ENCODE measurements around the gene RYR3. TPM values are rescaled to one million over a fixed set of nuclear protein-coding genes. Genes with fewer than 3 reads are reported as not detected.

Gene RYR3
- total and polyA plus RNA-seq, 2 donors: 1.4 to 10.4 TPM

DNA sequence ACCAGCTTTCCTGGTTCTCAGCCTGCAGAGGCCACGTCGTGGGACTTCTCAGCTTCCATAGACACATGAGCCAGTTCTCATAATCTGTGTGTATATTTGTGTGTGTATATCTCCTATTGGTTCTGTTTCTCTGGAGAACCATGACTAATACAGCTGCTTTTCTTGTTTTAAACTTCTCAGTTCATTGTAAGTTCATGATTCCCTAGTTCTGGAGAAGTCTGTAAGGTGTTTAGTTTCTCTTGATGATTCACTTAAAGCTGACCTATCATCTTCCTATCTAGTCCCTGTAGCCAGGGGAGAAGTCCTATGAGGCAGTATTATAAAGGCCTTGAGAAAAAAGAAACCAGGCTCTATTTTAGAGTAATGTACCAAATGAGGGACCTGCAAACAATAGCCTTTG is 147.7 kb downstream of the RYR3 start:
- 95% methylated on average over 2 of the region's 2 CpGs for WGBS
- H3K27ac ChIP-seq (ENCODE audit: low read depth in 1 of 2, low read length in 1 of 2): no peak overlapping the region
- no peak for DNase-seq (ENCODE audit: low read depth in 6 of 9, low spot score in 9 of 9)

DNA sequence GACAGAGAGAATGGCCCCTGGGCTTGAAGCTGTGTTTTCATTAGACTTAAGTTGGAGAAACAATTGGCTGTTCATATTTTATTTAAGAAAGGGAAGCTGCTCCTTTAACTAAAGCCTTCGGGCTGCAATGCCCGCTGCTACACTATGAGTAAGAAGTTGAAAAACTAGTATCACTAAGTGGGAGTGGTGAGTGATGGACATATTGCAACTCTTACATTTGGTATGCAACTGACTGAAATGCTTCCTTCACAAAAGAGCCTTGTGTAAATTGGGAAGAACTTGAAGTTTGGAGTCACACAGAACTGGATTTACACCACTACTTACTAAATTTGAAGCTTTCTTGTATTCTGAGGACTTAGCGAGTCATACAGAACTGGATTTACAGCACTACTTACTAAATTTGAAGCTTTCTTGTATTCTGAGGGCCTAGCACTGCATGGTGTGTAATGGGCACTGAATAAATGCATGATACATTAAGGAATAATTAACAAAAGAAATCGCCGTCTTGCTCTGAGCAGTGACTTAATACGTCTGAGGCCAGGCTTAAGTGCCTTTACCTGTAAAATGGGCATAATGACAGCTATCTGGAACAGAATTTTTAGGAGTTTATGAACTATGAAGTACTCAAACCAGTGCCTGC is 149.5 kb downstream of the RYR3 start:
- Histone ChIP-seq H3K36me3 (ENCODE audit: control insufficient read depth in 2 of 2, insufficient read depth in 2 of 2, low read length in 1 of 2) (no peaks in the 10 kb centered on the region), H3K9me3 (ENCODE audit: control insufficient read depth in 2 of 2, insufficient read depth in 1 of 2, low read length in 1 of 2) (no peaks in the 10 kb centered on the region), H3K4me3 (ENCODE audit: low read length in 2 of 2) (no peak overlapping the region), H3K27ac (ENCODE audit: low read depth in 1 of 2, low read length in 1 of 2) (no peak overlapping the region), H3K27me3 (ENCODE audit: control insufficient read depth in 2 of 2, insufficient read depth in 1 of 2, low read length in 1 of 2) (no peaks in the 10 kb centered on the region), H3K4me1 (ENCODE audit: control insufficient read depth in 2 of 2, insufficient read depth in 2 of 2, low read length in 2 of 2) (no peaks in the 10 kb centered on the region)
- WGBS: 98% methylated on average over 6 of the region's 6 CpGs
- no peak for DNase-seq (ENCODE audit: low read depth in 6 of 9, low spot score in 9 of 9)

More for the DNA sequence above, 147.7 kb downstream of the RYR3 start:
- no peak overlapping the region for H3K4me3 ChIP-seq (ENCODE audit: low read length in 2 of 2)
- no peaks in the 10 kb centered on the region for H3K36me3 ChIP-seq (ENCODE audit: control insufficient read depth in 2 of 2, insufficient read depth in 2 of 2, low read length in 1 of 2)
- H3K4me1 ChIP-seq (ENCODE audit: control insufficient read depth in 2 of 2, insufficient read depth in 2 of 2, low read length in 2 of 2): no peaks in the 10 kb centered on the region
- H3K27me3 ChIP-seq (ENCODE audit: control insufficient read depth in 2 of 2, insufficient read depth in 1 of 2, low read length in 1 of 2): no peaks in the 10 kb centered on the region
- no peaks in the 10 kb centered on the region for H3K9me3 ChIP-seq (ENCODE audit: control insufficient read depth in 2 of 2, insufficient read depth in 1 of 2, low read length in 1 of 2)

DNA sequence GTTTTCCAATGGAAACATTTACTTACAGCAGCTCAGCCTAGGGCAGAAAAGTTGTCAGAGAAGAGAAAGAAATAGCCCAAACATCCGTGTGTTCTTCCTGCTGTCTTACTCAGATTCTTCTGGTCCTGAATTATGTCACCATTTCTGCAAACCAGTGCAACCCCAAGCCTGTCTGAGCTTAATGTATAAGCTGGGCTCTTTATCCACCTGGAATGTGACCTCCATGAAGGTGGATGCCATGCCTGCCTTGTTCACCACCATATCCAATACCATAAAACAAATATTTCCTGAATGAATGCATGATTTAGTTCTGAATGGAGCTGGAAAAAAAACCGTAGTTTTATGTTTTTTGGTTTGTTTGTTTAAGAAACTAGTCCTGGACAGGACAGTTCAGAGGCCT is 150.9 kb downstream of the RYR3 start:
- H3K27me3 ChIP-seq (ENCODE audit: control insufficient read depth in 2 of 2, insufficient read depth in 1 of 2, low read length in 1 of 2): no peaks in the 10 kb centered on the region
- no peak overlapping the region for H3K4me3 ChIP-seq (ENCODE audit: low read length in 2 of 2)
- no peak overlapping the region for H3K27ac ChIP-seq (ENCODE audit: low read depth in 1 of 2, low read length in 1 of 2)
- H3K4me1 ChIP-seq (ENCODE audit: control insufficient read depth in 2 of 2, insufficient read depth in 2 of 2, low read length in 2 of 2): no peaks in the 10 kb centered on the region
- DNase-seq (ENCODE audit: low read depth in 6 of 9, low spot score in 9 of 9): no peak
- H3K9me3 ChIP-seq (ENCODE audit: control insufficient read depth in 2 of 2, insufficient read depth in 1 of 2, low read length in 1 of 2): no peaks in the 10 kb centered on the region
- 92% methylated on average over 2 of the region's 2 CpGs for WGBS
- H3K36me3 ChIP-seq (ENCODE audit: control insufficient read depth in 2 of 2, insufficient read depth in 2 of 2, low read length in 1 of 2): no peaks in the 10 kb centered on the region

DNA sequence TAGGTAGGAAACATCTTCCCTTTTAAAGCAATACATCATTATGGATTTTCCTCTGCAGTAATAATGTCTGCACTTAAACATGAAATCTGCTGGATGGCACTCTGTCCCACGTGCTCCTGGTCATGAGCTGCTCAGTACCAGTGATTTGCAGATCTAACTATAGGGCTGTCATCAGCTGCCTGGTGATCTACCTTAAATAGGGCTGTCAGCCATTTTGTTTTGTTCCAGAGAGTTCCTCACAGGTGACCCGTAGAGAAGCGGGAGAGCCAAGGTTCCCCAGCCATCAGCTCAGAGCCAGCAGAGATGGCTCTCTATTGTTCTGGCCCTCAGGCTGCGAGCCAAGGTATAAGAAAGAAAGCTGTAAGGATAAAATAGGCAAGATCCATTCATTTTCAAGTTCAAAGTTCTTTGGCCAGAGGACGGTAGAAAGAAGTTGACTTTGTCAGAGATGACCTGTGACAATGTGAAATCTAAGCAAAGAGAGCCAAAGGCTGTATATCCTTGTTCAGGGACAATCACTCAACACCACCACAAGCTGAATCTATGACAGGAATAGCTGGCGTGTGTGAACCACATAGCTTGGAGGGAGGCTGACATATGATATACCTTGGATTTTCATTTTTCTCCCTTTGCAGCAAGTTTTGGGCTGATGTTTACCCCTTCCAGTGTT is 156.5 kb downstream of the RYR3 start:
- WGBS: 89% methylated on average over 6 of the region's 6 CpGs
- H3K4me3 ChIP-seq (ENCODE audit: low read length in 2 of 2): no peak overlapping the region
- no peak overlapping the region for H3K27ac ChIP-seq (ENCODE audit: low read depth in 1 of 2, low read length in 1 of 2)
- H3K27me3 ChIP-seq (ENCODE audit: control insufficient read depth in 2 of 2, insufficient read depth in 1 of 2, low read length in 1 of 2): no peaks in the 10 kb centered on the region
- H3K4me1 ChIP-seq (ENCODE audit: control insufficient read depth in 2 of 2, insufficient read depth in 2 of 2, low read length in 2 of 2): peaks cover 0 to 3% of the 10 kb centered on the region in 2 donors
- DNase-seq (ENCODE audit: low read depth in 6 of 9, low spot score in 9 of 9): no peak
- H3K36me3 ChIP-seq (ENCODE audit: control insufficient read depth in 2 of 2, insufficient read depth in 2 of 2, low read length in 1 of 2): no peaks in the 10 kb centered on the region
- no peaks in the 10 kb centered on the region for H3K9me3 ChIP-seq (ENCODE audit: control insufficient read depth in 2 of 2, insufficient read depth in 1 of 2, low read length in 1 of 2)

DNA sequence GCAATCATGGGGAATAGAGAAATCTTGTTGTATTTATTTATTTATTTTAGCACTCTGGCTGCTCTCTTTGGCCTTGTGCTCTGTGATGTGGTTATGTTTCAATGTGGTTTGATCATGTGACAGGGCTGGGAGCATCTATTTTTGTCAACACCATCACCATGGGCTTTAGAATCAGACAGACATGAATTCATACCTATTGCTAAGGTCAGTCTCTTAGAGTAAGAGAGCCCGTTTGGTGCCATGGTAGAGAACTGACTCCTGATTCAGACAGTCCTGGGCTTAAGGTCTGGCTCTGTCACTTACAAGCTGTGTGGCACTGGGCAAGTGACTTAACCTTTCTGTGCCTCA is 157.0 kb downstream of the RYR3 start:
- 94% methylated on average over 1 of the region's 1 CpG for WGBS
- Histone ChIP-seq H3K9me3 (ENCODE audit: control insufficient read depth in 2 of 2, insufficient read depth in 1 of 2, low read length in 1 of 2) (no peaks in the 10 kb centered on the region), H3K36me3 (ENCODE audit: control insufficient read depth in 2 of 2, insufficient read depth in 2 of 2, low read length in 1 of 2) (no peaks in the 10 kb centered on the region), H3K27ac (ENCODE audit: low read depth in 1 of 2, low read length in 1 of 2) (no peak overlapping the region), H3K4me3 (ENCODE audit: low read length in 2 of 2) (no peak overlapping the region), H3K27me3 (ENCODE audit: control insufficient read depth in 2 of 2, insufficient read depth in 1 of 2, low read length in 1 of 2) (no peaks in the 10 kb centered on the region), H3K4me1 (ENCODE audit: control insufficient read depth in 2 of 2, insufficient read depth in 2 of 2, low read length in 2 of 2) (peaks cover 0 to 3% of the 10 kb centered on the region in 2 donors)
- DNase-seq (ENCODE audit: low read depth in 6 of 9, low spot score in 9 of 9): no peak

DNA sequence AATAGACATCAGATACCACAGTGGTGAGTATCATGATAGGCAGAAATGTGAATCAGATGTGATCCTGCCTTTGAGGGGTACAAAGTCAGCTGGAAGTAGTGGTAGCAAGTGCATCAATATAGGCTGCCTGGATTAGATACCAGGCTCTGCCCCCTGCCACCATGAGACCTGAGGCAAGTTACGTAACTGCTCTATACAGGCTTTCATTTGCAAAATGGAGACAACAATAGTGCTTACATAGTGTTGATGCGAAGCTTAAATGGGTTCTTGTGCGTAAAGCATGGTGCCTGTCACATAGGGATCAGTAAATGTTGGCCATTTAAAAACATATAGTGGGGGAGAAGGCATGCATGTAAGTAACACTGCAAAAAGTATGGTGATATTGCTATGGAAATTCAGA is 158.0 kb downstream of the RYR3 start:
- Histone ChIP-seq H3K9me3 (ENCODE audit: control insufficient read depth in 2 of 2, insufficient read depth in 1 of 2, low read length in 1 of 2) (no peaks in the 10 kb centered on the region), H3K27ac (ENCODE audit: low read depth in 1 of 2, low read length in 1 of 2) (no peak overlapping the region), H3K4me3 (ENCODE audit: low read length in 2 of 2) (no peak overlapping the region), H3K36me3 (ENCODE audit: control insufficient read depth in 2 of 2, insufficient read depth in 2 of 2, low read length in 1 of 2) (no peaks in the 10 kb centered on the region), H3K27me3 (ENCODE audit: control insufficient read depth in 2 of 2, insufficient read depth in 1 of 2, low read length in 1 of 2) (no peaks in the 10 kb centered on the region), H3K4me1 (ENCODE audit: control insufficient read depth in 2 of 2, insufficient read depth in 2 of 2, low read length in 2 of 2) (peaks cover 0 to 3% of the 10 kb centered on the region in 2 donors)
- DNase-seq (ENCODE audit: low read depth in 6 of 9, low spot score in 9 of 9): no peak
- WGBS: 93% methylated on average over 3 of the region's 3 CpGs

DNA sequence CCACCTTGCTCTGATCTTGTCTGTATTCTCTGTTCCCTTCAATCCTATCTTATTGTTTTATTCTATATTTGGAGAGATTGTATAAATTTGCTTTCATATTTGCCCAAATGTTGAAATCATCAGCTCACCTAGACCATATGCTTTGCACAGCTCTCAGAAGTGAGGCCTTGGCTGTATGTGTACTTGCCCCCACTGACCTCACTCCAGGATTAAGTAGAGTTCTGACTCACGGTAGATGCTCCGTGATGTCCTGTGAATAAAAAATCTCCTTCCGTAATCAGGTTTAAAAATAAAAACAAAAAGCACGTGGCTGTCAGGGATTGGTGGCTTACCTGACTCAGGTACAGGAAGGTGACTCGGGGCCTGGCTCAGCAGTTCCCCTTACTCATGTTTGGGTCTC is 162.2 kb downstream of the RYR3 start:
- no peaks in the 10 kb centered on the region for H3K9me3 ChIP-seq (ENCODE audit: control insufficient read depth in 2 of 2, insufficient read depth in 1 of 2, low read length in 1 of 2)
- no peaks in the 10 kb centered on the region for H3K36me3 ChIP-seq (ENCODE audit: control insufficient read depth in 2 of 2, insufficient read depth in 2 of 2, low read length in 1 of 2)
- no peaks in the 10 kb centered on the region for H3K4me1 ChIP-seq (ENCODE audit: control insufficient read depth in 2 of 2, insufficient read depth in 2 of 2, low read length in 2 of 2)
- no peaks in the 10 kb centered on the region for H3K27me3 ChIP-seq (ENCODE audit: control insufficient read depth in 2 of 2, insufficient read depth in 1 of 2, low read length in 1 of 2)
- 94% methylated on average over 5 of the region's 5 CpGs for WGBS
- H3K27ac ChIP-seq (ENCODE audit: low read depth in 1 of 2, low read length in 1 of 2): no peak overlapping the region
- no peak for DNase-seq (ENCODE audit: low read depth in 6 of 9, low spot score in 9 of 9)
- H3K4me3 ChIP-seq (ENCODE audit: low read length in 2 of 2): no peak overlapping the region

DNA sequence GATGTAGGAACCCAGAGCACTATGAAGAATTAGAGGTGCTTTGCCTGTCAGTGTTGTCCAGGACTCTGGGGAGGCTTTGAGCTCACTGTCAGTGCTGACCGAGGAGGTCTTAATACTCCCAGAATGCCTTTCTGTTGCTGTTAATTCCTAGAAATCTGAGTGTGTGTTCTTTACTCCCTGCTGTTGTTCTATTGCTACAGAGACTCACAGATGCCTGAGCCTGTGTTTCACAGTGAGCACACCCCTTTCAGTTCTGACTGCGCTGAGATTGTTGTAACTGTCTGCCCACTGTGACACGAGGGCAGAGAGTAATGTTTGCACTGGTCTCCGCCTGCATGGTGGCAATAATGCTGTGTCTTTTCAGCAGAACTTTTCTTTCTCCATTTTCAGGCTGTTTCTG is 162.9 kb downstream of the RYR3 start:
- Histone ChIP-seq H3K27ac (ENCODE audit: low read depth in 1 of 2, low read length in 1 of 2) (no peak overlapping the region), H3K36me3 (ENCODE audit: control insufficient read depth in 2 of 2, insufficient read depth in 2 of 2, low read length in 1 of 2) (no peaks in the 10 kb centered on the region), H3K4me1 (ENCODE audit: control insufficient read depth in 2 of 2, insufficient read depth in 2 of 2, low read length in 2 of 2) (no peaks in the 10 kb centered on the region), H3K4me3 (ENCODE audit: low read length in 2 of 2) (no peak overlapping the region), H3K27me3 (ENCODE audit: control insufficient read depth in 2 of 2, insufficient read depth in 1 of 2, low read length in 1 of 2) (no peaks in the 10 kb centered on the region), H3K9me3 (ENCODE audit: control insufficient read depth in 2 of 2, insufficient read depth in 1 of 2, low read length in 1 of 2) (no peaks in the 10 kb centered on the region)
- DNase-seq (ENCODE audit: low read depth in 6 of 9, low spot score in 9 of 9): no peak
- whole genome bisulfite sequencing: 93% methylated on average over 4 of the region's 4 CpGs

DNA sequence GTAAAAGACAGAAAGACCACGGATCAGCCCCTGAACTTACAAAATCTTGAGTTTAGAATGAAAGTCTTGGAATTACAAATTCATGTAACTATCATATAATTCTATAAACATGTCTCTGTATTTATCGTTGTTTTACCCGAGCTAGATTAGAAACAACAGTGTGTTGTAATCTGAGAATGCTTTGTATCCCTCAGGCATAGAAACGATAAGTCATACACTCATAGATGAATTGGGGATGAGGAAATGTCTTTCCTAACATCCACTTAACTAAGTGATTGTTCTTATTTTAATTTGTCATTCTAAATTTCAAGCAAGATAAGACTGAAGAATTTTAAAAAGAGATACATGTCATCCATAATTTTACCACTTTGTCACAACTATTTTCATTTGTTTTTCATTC is 165.3 kb downstream of the RYR3 start:
- Histone ChIP-seq H3K27me3 (ENCODE audit: control insufficient read depth in 2 of 2, insufficient read depth in 1 of 2, low read length in 1 of 2) (no peaks in the 10 kb centered on the region), H3K36me3 (ENCODE audit: control insufficient read depth in 2 of 2, insufficient read depth in 2 of 2, low read length in 1 of 2) (no peaks in the 10 kb centered on the region), H3K4me3 (ENCODE audit: low read length in 2 of 2) (no peak overlapping the region), H3K9me3 (ENCODE audit: control insufficient read depth in 2 of 2, insufficient read depth in 1 of 2, low read length in 1 of 2) (no peaks in the 10 kb centered on the region), H3K4me1 (ENCODE audit: control insufficient read depth in 2 of 2, insufficient read depth in 2 of 2, low read length in 2 of 2) (no peaks in the 10 kb centered on the region), H3K27ac (ENCODE audit: low read depth in 1 of 2, low read length in 1 of 2) (no peak overlapping the region)
- 97% methylated on average over 4 of the region's 4 CpGs for WGBS
- DNase-seq (ENCODE audit: low read depth in 6 of 9, low spot score in 9 of 9): no peak
